Measurements from ENCODE around the gene CTTNBP2. TPM values are rescaled to one million over a fixed set of nuclear protein-coding genes. Genes with fewer than 3 reads are reported as not detected.

The CTTNBP2 gene
- total RNA-seq, 5 donors from 2014 or later (not counting 1 experiment from before 2014, with no cell fraction given) = 0.06 to 0.61 (median 0.16) TPM; not detected in 2

DNA sequence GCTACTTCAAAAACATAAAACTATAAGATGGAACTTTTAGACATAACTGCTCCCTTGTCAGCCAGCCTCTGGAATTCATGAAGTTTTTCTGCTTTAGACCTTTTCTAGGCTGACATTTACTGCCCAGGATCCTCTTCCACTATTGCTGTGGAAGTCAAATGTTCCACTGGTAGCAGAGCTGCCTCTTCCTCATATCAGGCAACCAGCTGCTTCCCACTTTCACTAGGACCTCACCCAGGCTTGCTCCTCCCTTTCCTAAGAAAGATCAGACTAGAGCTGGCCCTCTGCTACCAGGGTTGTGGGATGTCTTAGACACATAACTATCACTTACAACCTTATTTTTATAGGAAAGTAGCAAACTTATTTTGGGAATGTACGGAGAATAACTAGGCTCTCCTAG, 121.5 kb downstream of the CTTNBP2 start:
- CTCF ChIA-PET = interaction anchor here in 1 of 2 donors (0.5 kb wide), 2 partner anchors 94 to 95 kb away, joined by 3 read pairs; no protein-coding TSS in a partner anchor
- no CpG with 5 or more reads among the region's 1 CpG for WGBS (ENCODE audit: insufficient coverage)
- POLR2A ChIA-PET = no interaction called here

DNA sequence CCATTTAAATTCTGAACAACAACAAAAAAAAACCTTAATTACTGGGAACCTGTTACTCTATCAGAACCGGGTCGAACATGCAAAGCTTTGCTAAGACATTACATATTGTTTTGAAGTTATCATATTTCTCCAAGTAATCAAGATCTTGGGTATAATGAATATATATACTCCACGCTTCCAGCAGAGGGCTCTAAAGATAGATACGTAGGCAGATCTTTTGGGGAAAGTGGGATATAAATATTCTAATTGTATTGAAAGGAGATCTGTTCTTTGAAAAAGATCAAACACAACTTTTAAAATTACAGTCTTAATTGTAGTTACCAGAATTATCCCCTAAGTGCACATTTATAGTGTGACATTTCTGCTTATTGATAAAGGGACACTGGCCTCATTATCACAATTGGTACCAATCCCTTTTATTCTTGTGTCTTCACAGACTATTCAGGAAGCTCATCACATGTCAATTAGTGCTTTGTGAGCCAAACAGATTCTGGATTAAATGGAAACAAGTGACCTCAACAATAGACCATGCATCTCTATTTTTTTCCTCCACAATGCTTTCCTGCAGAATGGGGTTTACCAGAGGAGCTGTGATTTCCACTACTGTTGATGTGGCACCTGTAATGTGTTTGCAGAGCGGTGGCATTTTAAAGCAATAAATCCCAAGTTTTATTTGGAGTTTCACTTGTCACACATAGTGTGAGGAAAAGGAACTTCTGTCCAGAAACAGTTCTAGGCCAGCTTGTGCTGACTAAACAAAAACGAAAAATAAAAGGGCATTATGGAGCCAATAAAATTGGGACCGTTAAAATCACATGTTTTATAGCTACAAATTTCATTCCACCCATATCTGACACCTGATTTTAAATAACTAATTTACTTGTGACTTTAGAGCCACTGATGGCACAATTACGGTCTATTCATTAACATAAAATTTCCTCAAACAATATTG, 122.4 kb downstream of the CTTNBP2 start:
- no peaks in the 10 kb centered on the region for H3K9me3 Mint-ChIP-seq
- no peaks in the 10 kb centered on the region for H3K4me1 ChIP-seq (ENCODE audit: control insufficient read depth in 1 of 2, extremely low read depth in 1 of 2, insufficient read depth in 2 of 2, low read length in 2 of 2)
- CTCF ChIA-PET = interaction anchor here in 1 of 2 donors (0.5 kb wide), 1 partner anchor 95 kb away, joined by 3 read pairs; no protein-coding TSS in a partner anchor
- ATAC-seq (replicated peaks in 1 of 4) = no peak
- H3K27ac Mint-ChIP-seq = no peak overlapping the region
- no peaks in the 10 kb centered on the region for H3K4me1 Mint-ChIP-seq
- H3K9me3 ChIP-seq = no peaks in the 10 kb centered on the region
- H3K4me3 Mint-ChIP-seq = no peak overlapping the region
- peaks cover 0 to 6% of the 10 kb centered on the region in 2 donors for H3K27me3 Mint-ChIP-seq
- no peaks in the 10 kb centered on the region for H3K36me3 ChIP-seq (ENCODE audit: control insufficient read depth in 2 of 2, extremely low read depth in 1 of 2, insufficient read depth in 1 of 2, low read length in 1 of 2)
- no peaks in the 10 kb centered on the region for H3K27me3 ChIP-seq (replicated peaks in 1 of 2; ENCODE audit: control insufficient read depth in 2 of 2, extremely low read depth in 1 of 2, insufficient read depth in 2 of 2, low read length in 1 of 2)
- DNase-seq = no peak
- WGBS (ENCODE audit: insufficient coverage) = no CpG with 5 or more reads among the region's 8 CpGs
- H3K36me3 Mint-ChIP-seq = no peaks in the 10 kb centered on the region
- no peak overlapping the region for H3K4me3 ChIP-seq (ENCODE audit: control insufficient read depth in 1 of 2, extremely low read depth in 1 of 2, low read length in 1 of 2)
- no peak overlapping the region for H3K27ac ChIP-seq (ENCODE audit: low read length)
- POLR2A ChIA-PET = no interaction called here

More for the DNA sequence above, 121.5 kb downstream of the CTTNBP2 start:
- H3K27ac Mint-ChIP-seq = no peak overlapping the region
- H3K27me3 Mint-ChIP-seq = peaks cover 0 to 6% of the 10 kb centered on the region in 2 donors
- Histone ChIP-seq H3K36me3 (ENCODE audit: control insufficient read depth in 2 of 2, extremely low read depth in 1 of 2, insufficient read depth in 1 of 2, low read length in 1 of 2) (no peaks in the 10 kb centered on the region), H3K27ac (ENCODE audit: low read length) (no peak overlapping the region), H3K9me3 (no peaks in the 10 kb centered on the region), H3K4me1 (ENCODE audit: control insufficient read depth in 1 of 2, extremely low read depth in 1 of 2, insufficient read depth in 2 of 2, low read length in 2 of 2) (no peaks in the 10 kb centered on the region), H3K27me3 (replicated peaks in 1 of 2; ENCODE audit: control insufficient read depth in 2 of 2, extremely low read depth in 1 of 2, insufficient read depth in 2 of 2, low read length in 1 of 2) (no peaks in the 10 kb centered on the region), H3K4me3 (ENCODE audit: control insufficient read depth in 1 of 2, extremely low read depth in 1 of 2, low read length in 1 of 2) (no peak overlapping the region)
- H3K36me3 Mint-ChIP-seq = no peaks in the 10 kb centered on the region
- H3K9me3 Mint-ChIP-seq = no peaks in the 10 kb centered on the region
- H3K4me1 Mint-ChIP-seq = no peaks in the 10 kb centered on the region
- ATAC-seq (replicated peaks in 1 of 4) = no peak
- DNase-seq = no peak
- no peak overlapping the region for H3K4me3 Mint-ChIP-seq

DNA sequence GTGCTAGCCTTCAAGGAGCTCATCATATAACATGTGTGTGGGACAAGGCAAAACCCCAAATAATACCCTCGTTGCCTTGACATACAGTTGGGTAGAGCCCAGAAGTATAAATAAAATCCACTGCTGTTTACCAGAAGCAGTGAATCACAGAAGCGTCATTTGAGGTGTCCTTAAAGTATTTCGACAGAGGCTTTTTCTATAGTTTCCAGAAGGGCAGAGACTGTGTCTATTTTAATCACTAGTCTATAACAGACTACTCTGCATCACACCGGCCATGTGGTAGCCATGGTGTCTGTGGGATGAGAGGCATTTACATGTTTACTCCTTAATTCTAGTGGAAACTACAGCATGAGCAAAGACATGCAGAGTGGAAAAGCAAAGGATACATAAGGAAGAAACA, 131.3 kb downstream of the CTTNBP2 start:
- H3K36me3 Mint-ChIP-seq = no peaks in the 10 kb centered on the region

DNA sequence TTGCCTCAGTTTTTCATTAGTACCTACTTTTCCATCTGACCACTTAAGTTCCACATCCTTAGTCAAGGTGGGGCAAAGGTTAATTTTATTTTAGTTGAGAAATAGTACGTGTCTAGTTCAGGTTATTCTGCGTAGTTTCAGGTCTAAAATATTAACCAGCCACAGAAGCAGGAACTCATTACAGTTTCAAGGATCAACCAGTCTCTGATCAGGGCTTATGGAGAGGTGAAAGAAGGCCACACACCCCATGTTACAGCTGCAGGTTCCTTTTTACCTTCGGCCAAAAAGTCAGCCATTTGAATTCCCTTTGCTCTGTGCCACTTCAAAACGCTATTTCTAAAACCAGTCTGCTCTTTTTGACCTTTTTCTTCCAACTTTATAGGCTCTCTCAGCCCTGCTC, 134.2 kb downstream of the CTTNBP2 start:
- Mint-ChIP-seq H3K36me3 (no peaks in the 10 kb centered on the region), H3K27me3 (peaks cover 0 to 4% of the 10 kb centered on the region in 2 donors), H3K4me1 (no peaks in the 10 kb centered on the region), H3K27ac (no peak overlapping the region), H3K9me3 (no peaks in the 10 kb centered on the region), H3K4me3 (no peak overlapping the region)
- WGBS (ENCODE audit: insufficient coverage) = 63% methylated on average over 2 of the region's 4 CpGs
- Histone ChIP-seq H3K4me1 (ENCODE audit: control insufficient read depth in 1 of 2, extremely low read depth in 1 of 2, insufficient read depth in 2 of 2, low read length in 2 of 2) (no peaks in the 10 kb centered on the region), H3K27me3 (replicated peaks in 1 of 2; ENCODE audit: control insufficient read depth in 2 of 2, extremely low read depth in 1 of 2, insufficient read depth in 2 of 2, low read length in 1 of 2) (no peaks in the 10 kb centered on the region), H3K9me3 (no peaks in the 10 kb centered on the region), H3K36me3 (ENCODE audit: control insufficient read depth in 2 of 2, extremely low read depth in 1 of 2, insufficient read depth in 1 of 2, low read length in 1 of 2) (no peaks in the 10 kb centered on the region), H3K4me3 (ENCODE audit: control insufficient read depth in 1 of 2, extremely low read depth in 1 of 2, low read length in 1 of 2) (no peak overlapping the region), H3K27ac (ENCODE audit: low read length) (no peak overlapping the region)
- CTCF ChIA-PET = no interaction called here
- POLR2A ChIA-PET = no interaction called here
- ATAC-seq (replicated peaks in 1 of 4) (no peak), DNase-seq (no peak)

More for the DNA sequence above, 131.3 kb downstream of the CTTNBP2 start:
- no peak overlapping the region for H3K4me3 ChIP-seq (ENCODE audit: control insufficient read depth in 1 of 2, extremely low read depth in 1 of 2, low read length in 1 of 2)
- no peaks in the 10 kb centered on the region for H3K36me3 ChIP-seq (ENCODE audit: control insufficient read depth in 2 of 2, extremely low read depth in 1 of 2, insufficient read depth in 1 of 2, low read length in 1 of 2)
- Mint-ChIP-seq H3K9me3 (no peaks in the 10 kb centered on the region), H3K4me3 (no peak overlapping the region), H3K4me1 (no peaks in the 10 kb centered on the region), H3K27me3 (peaks cover 3 to 4% of the 10 kb centered on the region in 2 donors), H3K27ac (no peak overlapping the region)
- H3K27ac ChIP-seq (ENCODE audit: low read length) = no peak overlapping the region
- CTCF ChIA-PET = no interaction called here
- no peaks in the 10 kb centered on the region for H3K9me3 ChIP-seq
- no peaks in the 10 kb centered on the region for H3K27me3 ChIP-seq (replicated peaks in 1 of 2; ENCODE audit: control insufficient read depth in 2 of 2, extremely low read depth in 1 of 2, insufficient read depth in 2 of 2, low read length in 1 of 2)
- no peaks in the 10 kb centered on the region for H3K4me1 ChIP-seq (ENCODE audit: control insufficient read depth in 1 of 2, extremely low read depth in 1 of 2, insufficient read depth in 2 of 2, low read length in 2 of 2)
- 80% methylated on average over 1 of the region's 4 CpGs for WGBS (ENCODE audit: insufficient coverage)
- no peak for DNase-seq
- ATAC-seq (replicated peaks in 1 of 4) = no peak
- POLR2A ChIA-PET = no interaction called here

DNA sequence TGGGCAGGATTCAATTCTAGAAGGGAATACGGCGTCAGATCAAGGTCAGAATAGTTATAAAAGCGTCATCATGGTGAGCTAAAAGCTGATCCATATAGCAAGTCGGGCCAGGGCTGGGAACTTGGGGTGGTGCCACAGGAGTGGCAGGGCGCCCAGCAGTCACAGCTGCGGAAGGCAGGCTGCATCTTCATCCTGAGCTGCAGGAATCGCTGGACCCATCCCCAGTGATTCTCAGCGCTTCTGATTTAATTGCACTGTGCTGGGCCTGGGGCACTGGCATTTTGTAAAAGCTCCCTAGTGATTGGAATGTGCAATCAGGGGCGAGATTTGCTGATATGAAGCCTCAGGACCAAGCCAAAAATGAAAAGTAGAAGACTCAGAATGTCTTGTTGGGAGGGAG, 135.3 kb downstream of the CTTNBP2 start:
- Histone ChIP-seq H3K27me3 (replicated peaks in 1 of 2; ENCODE audit: control insufficient read depth in 2 of 2, extremely low read depth in 1 of 2, insufficient read depth in 2 of 2, low read length in 1 of 2) (no peaks in the 10 kb centered on the region), H3K27ac (ENCODE audit: low read length) (no peak overlapping the region), H3K9me3 (no peaks in the 10 kb centered on the region), H3K4me3 (ENCODE audit: control insufficient read depth in 1 of 2, extremely low read depth in 1 of 2, low read length in 1 of 2) (no peak overlapping the region), H3K4me1 (ENCODE audit: control insufficient read depth in 1 of 2, extremely low read depth in 1 of 2, insufficient read depth in 2 of 2, low read length in 2 of 2) (no peaks in the 10 kb centered on the region), H3K36me3 (ENCODE audit: control insufficient read depth in 2 of 2, extremely low read depth in 1 of 2, insufficient read depth in 1 of 2, low read length in 1 of 2) (no peaks in the 10 kb centered on the region)
- Mint-ChIP-seq H3K4me1 (no peaks in the 10 kb centered on the region), H3K27ac (no peak overlapping the region), H3K36me3 (no peaks in the 10 kb centered on the region), H3K27me3 (peaks cover 0 to 4% of the 10 kb centered on the region in 2 donors), H3K4me3 (no peak overlapping the region), H3K9me3 (no peaks in the 10 kb centered on the region)
- DNase-seq (no peak), ATAC-seq (replicated peaks in 1 of 4) (no peak)
- ChIA-PET CTCF (interaction anchor here in 1 of 2 donors (0.5 kb wide), 1 partner anchor 50 kb away, joined by 9 read pairs; no protein-coding TSS in a partner anchor), POLR2A (no interaction called here)
- WGBS (ENCODE audit: insufficient coverage) = 84% methylated on average over 9 of the region's 9 CpGs

DNA sequence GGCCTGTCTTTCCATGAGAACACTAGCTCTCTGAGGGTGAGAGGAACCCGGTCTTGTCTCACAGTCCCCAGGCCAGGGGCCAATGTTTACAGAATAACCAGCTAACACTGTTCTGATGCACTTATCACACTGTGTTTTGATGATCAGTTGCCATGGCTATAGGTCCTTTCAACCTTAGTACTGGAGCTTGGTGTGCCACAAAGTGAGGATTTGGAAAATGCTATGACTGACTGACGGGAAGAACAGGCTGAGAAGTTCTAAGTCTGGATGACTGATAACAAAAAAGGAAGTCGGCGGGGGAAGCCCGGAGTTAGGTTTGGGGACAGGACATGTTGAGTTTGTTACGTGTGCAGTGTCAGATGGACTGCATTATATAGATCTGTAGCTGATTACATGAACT, 141.8 kb downstream of the CTTNBP2 start:
- Histone ChIP-seq H3K4me1 (ENCODE audit: control insufficient read depth in 1 of 2, extremely low read depth in 1 of 2, insufficient read depth in 2 of 2, low read length in 2 of 2) (no peaks in the 10 kb centered on the region), H3K27ac (ENCODE audit: low read length) (no peak overlapping the region), H3K4me3 (ENCODE audit: control insufficient read depth in 1 of 2, extremely low read depth in 1 of 2, low read length in 1 of 2) (no peak overlapping the region), H3K36me3 (ENCODE audit: control insufficient read depth in 2 of 2, extremely low read depth in 1 of 2, insufficient read depth in 1 of 2, low read length in 1 of 2) (no peaks in the 10 kb centered on the region), H3K27me3 (replicated peaks in 1 of 2; ENCODE audit: control insufficient read depth in 2 of 2, extremely low read depth in 1 of 2, insufficient read depth in 2 of 2, low read length in 1 of 2) (peaks cover 0 to 2% of the 10 kb centered on the region in 2 experiments), H3K9me3 (no peaks in the 10 kb centered on the region)
- WGBS (ENCODE audit: insufficient coverage) = 14% methylated on average over 5 of the region's 6 CpGs
- Mint-ChIP-seq H3K27ac (no peak overlapping the region), H3K4me3 (no peak overlapping the region), H3K4me1 (no peaks in the 10 kb centered on the region), H3K27me3 (peaks cover 9 to 16% of the 10 kb centered on the region in 2 donors), H3K36me3 (no peaks in the 10 kb centered on the region), H3K9me3 (no peaks in the 10 kb centered on the region)
- ATAC-seq (replicated peaks in 1 of 4) (no peak), DNase-seq (no peak)
- ChIA-PET POLR2A (no interaction called here), CTCF (no interaction called here)

Measured in T-cell (primary cell).